Vagina (tissue), 2 donors: Measurements from ENCODE around the gene POLN. TPM values are rescaled to one million over a fixed set of nuclear protein-coding genes. Genes with fewer than 3 reads are reported as not detected.

Experiments
- DNase-seq, 2 donors: peaks; one replicate each; pipeline ENCODE4 v3.0.0-alpha.2; 2017; ENCODE audit errors: extremely low spot score in 2 of 2
- H3K27ac ChIP-seq: fragments of 200-600 bp; sonication (generic); one replicate; pipeline ENCODE4 v1.5.1; 2019
- H3K27me3 ChIP-seq: fragments of 200-600 bp; sonication (generic); one replicate; pipeline ENCODE4 v1.5.1; 2019
- H3K36me3 ChIP-seq, 2 donors: fragments of 200-600 bp; sonication (generic); one replicate each; pipeline ENCODE4 v1.5.1; 2017 to 2019
- H3K4me1 ChIP-seq: fragments of 200-600 bp; sonication (generic); one replicate; pipeline ENCODE4 v1.5.1; 2019
- H3K4me3 ChIP-seq, 2 donors: fragments of 200-600 bp; sonication (generic); 1 replicate in 1 of 2; 2 replicates in 1 of 2; pipeline ENCODE4 v1.5.1; 2016 to 2019
- H3K9me3 ChIP-seq: fragments of 200-600 bp; sonication (generic); one replicate; pipeline ENCODE4 v1.5.1; 2019
- CTCF ChIP-seq, 3 experiments: fragments of 450-650 bp in 2 of 3; fragments of 200-600 bp in 1 of 3; sonication (generic) in 1 of 3; IDR thresholded peaks; one replicate each; pipeline ENCODE4 v1.5.1; 2017 to 2019; ENCODE audit warnings: antibody characterized with exemption in 3 of 3, mild to moderate bottlenecking in 2 of 3, moderate library complexity in 2 of 3
- POLR2A ChIP-seq, 2 donors: fragments of 450-650 bp; IDR thresholded peaks; one replicate each; pipeline ENCODE4 v1.6.1; 2017; ENCODE audit warnings: antibody characterized with exemption in 2 of 2, mild to moderate bottlenecking in 2 of 2, moderate library complexity in 2 of 2
- POLR2AphosphoS5 ChIP-seq, 2 donors: sonication (generic); formaldehyde crosslinking; IDR thresholded peaks; one replicate each; pipeline ENCODE4 v1.9.0; 2017; ENCODE audit warnings: antibody characterized with exemption in 2 of 2, mild to moderate bottlenecking in 2 of 2, low read depth in 1 of 2; ENCODE audit not compliant: insufficient read depth in 1 of 2
- intact Hi-C: fragments of 100-400 bp; cut with DNase I; formaldehyde crosslinking; loops from one replicate; pipeline ENCODE4 v1.15.1; 2023
- total RNA-seq: library from RNA; depleted of rRNA; stranded (reverse); fragments of >200 nt; gene quantifications from one replicate; pipeline ENCODE4 v1.2.3, GENCODE V29; 2016

POLN gene
- total RNA-seq, 1 donor from 2014 or later = 3.9 TPM

GRCh38 chr4:2063557-2064275 lies 178.2 kb downstream of the POLN start:
- Histone ChIP-seq H3K36me3 (no peaks in the 10 kb centered on the region), H3K4me3 (no peak overlapping the region), H3K27ac (no peak overlapping the region), H3K9me3 (no peaks in the 10 kb centered on the region), H3K27me3 (peaks cover 8% of the 10 kb centered on the region), H3K4me1 (peaks cover 8% of the 10 kb centered on the region)
- intact Hi-C loops = no loop called here
- TF ChIP-seq POLR2A (IDR thresholded peaks at IDR 0.05) (no peak), POLR2AphosphoS5 (IDR thresholded peaks at IDR 0.05; ENCODE audit: insufficient read depth in 1 of 2, low read depth in 1 of 2) (no peak), CTCF (IDR thresholded peaks at IDR 0.05) (no peak)
- DNase-seq = no peak

DNA sequence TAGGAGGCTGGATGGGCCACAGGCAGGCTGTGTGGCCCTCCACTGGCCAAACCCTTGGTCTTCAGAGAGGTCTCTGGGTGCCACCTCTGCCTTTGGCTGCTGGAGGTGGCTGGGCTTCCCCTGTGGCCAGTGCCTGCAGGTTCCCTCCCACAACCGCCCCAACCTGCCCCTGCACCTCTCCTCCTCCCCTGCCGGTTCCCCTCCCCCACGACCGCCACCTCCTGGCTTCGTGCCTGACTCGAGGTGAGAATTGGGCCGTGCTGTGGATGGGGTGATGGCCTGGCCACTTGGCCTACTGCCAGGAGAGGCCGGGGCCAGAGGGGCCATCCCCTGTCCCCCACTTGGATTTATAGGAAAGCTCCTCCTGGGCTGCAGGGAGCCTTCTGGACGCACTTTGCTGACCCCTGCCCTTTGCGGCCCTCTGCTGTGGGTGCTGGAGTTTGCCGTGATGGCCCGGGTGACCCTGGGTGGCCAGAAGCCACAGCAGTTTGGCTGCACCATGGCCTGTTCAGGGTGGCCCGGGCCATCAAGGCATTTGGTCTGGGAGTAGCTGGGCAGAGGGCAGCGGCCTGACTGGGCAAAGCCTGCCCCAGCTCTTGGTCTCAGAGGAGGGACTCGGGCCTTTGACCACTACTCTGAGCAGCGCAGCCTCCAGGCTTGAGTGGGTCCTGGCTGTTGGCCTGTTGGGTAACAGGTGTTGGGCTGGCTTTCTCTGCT lies 179.0 kb downstream of the POLN start:
- intact Hi-C loops = no loop called here

GRCh38 chr4:2062168-2062807 lies 179.6 kb downstream of the POLN start:
- no peak for TF ChIP-seq POLR2AphosphoS5 (IDR thresholded peaks at IDR 0.05; ENCODE audit: insufficient read depth in 1 of 2, low read depth in 1 of 2)
- TF ChIP-seq POLR2A (IDR thresholded peaks at IDR 0.05) = no peak
- TF ChIP-seq CTCF (IDR thresholded peaks at IDR 0.05) = no peak
- H3K36me3 ChIP-seq = no peaks in the 10 kb centered on the region
- intact Hi-C loops = no loop called here
- peaks cover 13% of the 10 kb centered on the region for H3K27me3 ChIP-seq
- DNase-seq = no peak
- no peaks in the 10 kb centered on the region for H3K9me3 ChIP-seq
- no peak overlapping the region for H3K27ac ChIP-seq
- peaks cover 8% of the 10 kb centered on the region for H3K4me1 ChIP-seq
- H3K4me3 ChIP-seq = no peak overlapping the region

More for the DNA sequence above, 179.0 kb downstream of the POLN start:
- no peak for DNase-seq
- peaks cover 8% of the 10 kb centered on the region for H3K4me1 ChIP-seq
- no peaks in the 10 kb centered on the region for H3K9me3 ChIP-seq
- no peak overlapping the region for H3K27ac ChIP-seq
- H3K4me3 ChIP-seq = no peak overlapping the region
- H3K27me3 ChIP-seq = peaks cover 13% of the 10 kb centered on the region
- no peak for TF ChIP-seq CTCF (IDR thresholded peaks at IDR 0.05)
- TF ChIP-seq POLR2AphosphoS5 (IDR thresholded peaks at IDR 0.05; ENCODE audit: insufficient read depth in 1 of 2, low read depth in 1 of 2) = no peak
- no peak for TF ChIP-seq POLR2A (IDR thresholded peaks at IDR 0.05)
- H3K36me3 ChIP-seq = no peaks in the 10 kb centered on the region

DNA sequence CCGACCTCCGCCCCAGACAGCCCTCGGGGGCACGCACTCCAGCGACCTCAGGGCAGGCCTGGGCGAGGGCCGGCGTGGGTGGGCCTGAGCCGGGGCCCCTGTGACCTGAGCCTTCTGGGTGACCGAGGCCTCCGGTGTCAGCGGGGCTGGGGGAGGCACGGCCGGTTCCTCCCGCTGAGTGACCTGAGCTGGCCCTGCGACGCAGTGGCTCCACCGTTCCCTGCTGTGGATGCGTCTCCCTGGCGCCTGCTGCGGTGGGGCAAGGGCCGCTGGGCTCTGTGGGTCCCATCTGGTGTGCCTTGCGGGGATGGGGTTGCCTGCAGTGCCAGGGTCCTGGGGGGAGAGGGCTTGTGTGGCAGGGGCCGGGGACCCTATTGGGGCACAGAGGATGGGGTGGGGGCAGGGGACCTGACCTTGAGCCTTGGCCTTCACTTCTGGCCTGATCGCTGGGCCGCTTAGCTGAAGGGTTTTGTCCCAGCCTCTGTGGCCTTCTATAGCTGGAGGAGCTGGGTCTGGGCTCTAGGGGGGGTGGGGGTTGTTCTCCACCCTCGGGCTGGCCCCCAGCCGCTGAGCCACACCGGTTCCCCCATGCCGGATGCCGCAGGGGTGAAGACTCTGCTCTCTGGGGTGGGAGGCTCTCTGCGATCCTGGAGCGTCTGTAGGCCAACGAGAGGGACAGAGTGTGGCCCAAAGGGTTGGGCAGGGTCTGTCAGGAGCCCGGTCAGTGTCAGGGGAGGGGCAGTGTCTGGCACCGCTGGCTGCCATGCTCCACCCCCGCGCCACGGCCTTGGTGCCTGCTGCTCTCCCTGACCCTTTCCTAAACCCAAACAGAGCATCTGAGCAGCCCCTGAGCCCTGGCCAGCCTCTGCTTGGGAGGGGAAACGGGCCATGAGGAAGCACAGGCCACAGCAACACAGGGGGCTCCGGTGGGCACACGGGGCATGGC lies 180.5 kb downstream of the POLN start:
- no peak overlapping the region for H3K27ac ChIP-seq

More for the DNA sequence above, 180.5 kb downstream of the POLN start:
- H3K36me3 ChIP-seq = no peaks in the 10 kb centered on the region
- peaks cover 13% of the 10 kb centered on the region for H3K27me3 ChIP-seq
- no peak for DNase-seq
- H3K9me3 ChIP-seq = no peaks in the 10 kb centered on the region
- no peak overlapping the region for H3K4me3 ChIP-seq
- intact Hi-C loops = no loop called here
- peaks cover 8% of the 10 kb centered on the region for H3K4me1 ChIP-seq
- no peak for TF ChIP-seq POLR2A (IDR thresholded peaks at IDR 0.05)
- TF ChIP-seq POLR2AphosphoS5 (IDR thresholded peaks at IDR 0.05; ENCODE audit: insufficient read depth in 1 of 2, low read depth in 1 of 2) = no peak
- no peak for TF ChIP-seq CTCF (IDR thresholded peaks at IDR 0.05)
